Right atrium auricular region (tissue), 2 donors: ENCODE results near the gene PKP2. TPM values are rescaled to one million over a fixed set of nuclear protein-coding genes. Genes with fewer than 3 reads are reported as not detected.

Experiments
- DNase-seq: peaks from one replicate; pipeline ENCODE4 v3.0.0-alpha.2; 2019; ENCODE audit warnings: low spot score
- H3K27ac ChIP-seq, 2 donors: fragments of 200-600 bp; sonication (generic); 1 replicate in 1 of 2; 2 replicates in 1 of 2; pipeline ENCODE4 v1.5.1; 2016 to 2019
- H3K27me3 ChIP-seq, 2 donors: fragments of 200-600 bp; sonication (generic); one replicate each; pipeline versions ENCODE4 v1.5.1 to v1.6.0; 2017 to 2019
- H3K36me3 ChIP-seq: fragments of 200-600 bp; sonication (generic); one replicate; pipeline ENCODE4 v1.5.1; 2016
- H3K4me1 ChIP-seq, 2 donors: fragments of 200-600 bp; sonication (generic); one replicate each; pipeline versions ENCODE4 v1.5.1 to v1.6.0; 2017 to 2019
- H3K4me3 ChIP-seq, 2 donors: fragments of 200-600 bp; sonication (generic); 1 replicate in 1 of 2; 2 replicates in 1 of 2; pipeline ENCODE4 v1.5.1; 2017 to 2019; ENCODE audit warnings: mild to moderate bottlenecking in 1 of 2, moderate library complexity in 1 of 2
- H3K9me3 ChIP-seq, 2 donors: fragments of 200-600 bp; sonication (generic); one replicate each; pipeline ENCODE4 v1.5.1; 2019
- total RNA-seq, 2 donors: library from RNA; depleted of rRNA; stranded (reverse); fragments of >200 nt; gene quantifications; one replicate each; pipeline ENCODE4 v1.1.0, GENCODE V29; 2016
- TF ChIP-seq, protein P1 (sequence below), 2 donors: fragments of 200-600 bp; sonication (generic); IDR thresholded peaks; one replicate each; pipeline ENCODE4 v1.5.1; 2019; ENCODE audit warnings: antibody characterized with exemption in 2 of 2

The PKP2 gene
- total RNA-seq, 2 donors from 2014 or later, result 195 to 271 TPM

DNA sequence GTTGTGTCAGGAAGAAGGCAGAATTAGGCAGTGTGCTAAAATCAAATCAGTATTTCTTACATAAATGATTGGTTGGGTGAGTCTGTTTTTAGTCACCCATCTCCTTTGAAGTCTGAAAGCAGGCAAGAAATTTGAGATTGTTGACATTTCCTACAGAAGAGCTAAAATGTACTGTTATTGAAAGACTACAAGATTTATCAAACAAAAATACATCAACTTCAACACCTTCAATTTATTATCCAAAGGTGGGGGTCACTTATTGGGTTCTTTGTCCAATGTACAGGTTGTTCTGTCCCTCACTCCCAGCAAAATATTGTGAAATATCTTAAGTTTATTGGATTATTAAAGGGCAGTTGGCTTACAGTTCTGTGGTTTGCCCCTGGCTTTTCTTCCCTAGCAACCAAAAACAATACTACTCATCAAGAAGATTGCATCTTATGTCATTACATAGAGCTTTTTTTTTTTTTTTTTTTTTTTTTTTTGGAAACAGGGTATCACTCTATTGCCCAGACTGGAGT is 20.6 kb upstream of the PKP2 start:
- H3K36me3 ChIP-seq, result no peaks in the 10 kb centered on the region
- no peak for DNase-seq
- no peaks in the 10 kb centered on the region for H3K9me3 ChIP-seq
- no peak overlapping the region for H3K27ac ChIP-seq
- no peaks in the 10 kb centered on the region for H3K4me1 ChIP-seq
- no peaks in the 10 kb centered on the region for H3K27me3 ChIP-seq
- no peak overlapping the region for H3K4me3 ChIP-seq
- TF ChIP-seq, protein P1, sequence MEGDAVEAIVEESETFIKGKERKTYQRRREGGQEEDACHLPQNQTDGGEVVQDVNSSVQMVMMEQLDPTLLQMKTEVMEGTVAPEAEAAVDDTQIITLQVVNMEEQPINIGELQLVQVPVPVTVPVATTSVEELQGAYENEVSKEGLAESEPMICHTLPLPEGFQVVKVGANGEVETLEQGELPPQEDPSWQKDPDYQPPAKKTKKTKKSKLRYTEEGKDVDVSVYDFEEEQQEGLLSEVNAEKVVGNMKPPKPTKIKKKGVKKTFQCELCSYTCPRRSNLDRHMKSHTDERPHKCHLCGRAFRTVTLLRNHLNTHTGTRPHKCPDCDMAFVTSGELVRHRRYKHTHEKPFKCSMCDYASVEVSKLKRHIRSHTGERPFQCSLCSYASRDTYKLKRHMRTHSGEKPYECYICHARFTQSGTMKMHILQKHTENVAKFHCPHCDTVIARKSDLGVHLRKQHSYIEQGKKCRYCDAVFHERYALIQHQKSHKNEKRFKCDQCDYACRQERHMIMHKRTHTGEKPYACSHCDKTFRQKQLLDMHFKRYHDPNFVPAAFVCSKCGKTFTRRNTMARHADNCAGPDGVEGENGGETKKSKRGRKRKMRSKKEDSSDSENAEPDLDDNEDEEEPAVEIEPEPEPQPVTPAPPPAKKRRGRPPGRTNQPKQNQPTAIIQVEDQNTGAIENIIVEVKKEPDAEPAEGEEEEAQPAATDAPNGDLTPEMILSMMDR (IDR thresholded peaks at IDR 0.05), result no peak

DNA sequence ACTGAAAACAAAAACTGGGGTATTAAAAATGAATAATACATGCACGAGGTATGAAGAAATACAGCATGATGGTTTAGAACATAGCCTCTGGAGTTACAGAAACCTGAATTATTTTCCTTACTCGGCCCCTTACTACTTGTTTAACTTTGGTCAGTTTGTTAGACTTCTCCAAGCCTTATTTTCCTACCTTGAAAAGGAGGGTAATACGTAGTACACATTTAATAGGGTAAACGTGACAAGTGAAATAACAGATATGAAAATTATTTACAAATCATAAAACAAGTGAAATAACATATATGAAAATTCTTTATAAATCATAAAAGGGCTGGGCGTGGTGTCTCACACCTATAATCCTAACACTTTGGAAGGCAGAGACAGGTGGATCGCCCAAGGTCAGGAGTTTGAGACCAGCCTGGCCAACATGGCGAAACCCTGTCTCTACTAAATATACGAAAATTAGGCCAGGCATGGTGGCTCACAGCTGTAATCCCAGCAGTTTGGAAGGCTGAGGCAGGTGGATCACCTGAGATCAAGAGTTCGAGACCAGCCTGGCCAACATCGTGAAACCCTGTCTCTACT is 11.4 kb upstream of the PKP2 start:
- H3K27me3 ChIP-seq, result no peaks in the 10 kb centered on the region

DNA sequence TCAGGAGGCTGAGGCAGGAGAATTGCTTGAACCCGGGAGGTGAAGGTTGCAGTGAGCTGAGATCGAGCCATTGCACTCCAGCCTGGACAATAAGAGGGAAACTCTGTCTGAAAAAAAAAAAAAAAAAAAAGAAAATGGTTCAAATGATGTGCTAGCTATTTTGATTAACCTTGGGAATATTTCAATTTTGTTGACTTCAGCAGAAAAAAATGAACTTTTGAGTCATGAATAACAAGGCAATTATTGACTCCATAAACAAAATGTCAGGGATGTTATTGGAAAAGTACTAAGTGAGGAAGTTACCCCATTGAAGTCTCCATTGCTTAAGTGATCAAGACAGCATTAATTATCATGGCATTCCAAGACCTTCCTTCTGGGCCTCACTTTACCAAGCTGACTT is 10.6 kb upstream of the PKP2 start:
- TF ChIP-seq, protein P1 (IDR thresholded peaks at IDR 0.05), result no peak

More for the DNA sequence above, 11.4 kb upstream of the PKP2 start:
- H3K9me3 ChIP-seq, result no peaks in the 10 kb centered on the region
- H3K36me3 ChIP-seq, result no peaks in the 10 kb centered on the region
- DNase-seq, result no peak
- no peaks in the 10 kb centered on the region for H3K4me1 ChIP-seq
- no peak overlapping the region for H3K4me3 ChIP-seq
- TF ChIP-seq, protein P1 (IDR thresholded peaks at IDR 0.05), result no peak
- H3K27ac ChIP-seq, result no peak overlapping the region

DNA sequence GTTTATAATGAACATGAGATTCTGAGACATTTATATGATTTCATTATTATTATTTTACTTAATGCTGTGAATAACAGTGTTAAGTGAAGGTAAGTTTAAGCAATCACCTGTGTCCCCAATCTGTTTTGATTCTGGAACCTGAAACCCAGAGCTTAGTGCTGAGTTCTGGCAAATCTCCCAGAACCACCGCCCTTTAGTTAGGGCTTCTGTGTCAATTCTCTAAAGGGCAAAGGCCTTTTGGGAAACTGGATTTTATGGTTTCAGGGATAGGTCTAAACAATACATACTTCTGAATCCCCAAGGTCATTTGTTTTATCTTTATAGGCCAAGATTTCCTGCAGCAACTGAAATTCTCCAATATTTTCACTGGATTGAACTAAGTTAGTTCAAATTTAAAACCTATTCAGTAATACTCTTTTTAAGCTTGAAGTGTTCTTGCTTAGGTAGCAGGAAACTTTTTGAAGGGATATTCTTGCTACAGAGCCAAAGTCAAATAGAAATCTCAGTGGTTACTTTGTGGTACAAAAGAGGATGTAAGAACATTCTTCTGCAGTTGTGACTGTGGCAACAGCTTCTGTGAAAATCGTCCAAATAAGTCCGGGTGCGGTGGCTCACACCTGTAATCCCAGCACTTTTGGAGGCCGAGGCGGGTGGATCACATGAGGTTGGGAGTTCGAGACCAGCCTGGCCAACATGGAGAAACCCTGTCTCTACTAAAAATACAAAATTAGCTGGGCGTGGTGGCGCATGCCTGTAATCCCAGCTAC is 10.0 kb upstream of the PKP2 start:
- Histone ChIP-seq H3K4me1 (no peaks in the 10 kb centered on the region), H3K27me3 (no peaks in the 10 kb centered on the region), H3K4me3 (no peak overlapping the region), H3K27ac (no peak overlapping the region), H3K9me3 (no peaks in the 10 kb centered on the region), H3K36me3 (no peaks in the 10 kb centered on the region)
- TF ChIP-seq, protein P1 (IDR thresholded peaks at IDR 0.05), result no peak
- no peak for DNase-seq

More for the DNA sequence above, 10.6 kb upstream of the PKP2 start:
- no peaks in the 10 kb centered on the region for H3K4me1 ChIP-seq
- no peak for DNase-seq
- H3K27ac ChIP-seq, result no peak overlapping the region
- H3K9me3 ChIP-seq, result no peaks in the 10 kb centered on the region
- H3K4me3 ChIP-seq, result no peak overlapping the region
- no peaks in the 10 kb centered on the region for H3K36me3 ChIP-seq
- H3K27me3 ChIP-seq, result no peaks in the 10 kb centered on the region

DNA sequence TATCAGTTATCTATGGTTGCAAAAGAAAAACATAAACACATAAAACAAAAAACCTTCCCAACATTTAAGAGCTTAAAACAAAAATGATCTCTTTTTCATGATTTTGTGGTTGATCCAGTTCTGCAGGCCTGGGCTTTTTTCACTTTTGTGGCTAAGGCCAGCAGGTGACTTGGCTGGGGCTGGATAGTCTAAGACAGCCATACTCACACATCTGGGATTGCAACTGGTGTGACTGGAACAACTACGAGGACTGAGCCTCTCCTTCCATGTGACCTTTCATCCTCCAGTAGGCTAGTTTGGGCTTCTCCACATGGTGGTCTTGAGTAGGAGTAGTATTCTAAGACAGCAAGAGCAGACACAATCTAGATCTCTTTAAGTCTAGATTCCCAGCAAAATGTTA is 7.2 kb upstream of the PKP2 start:
- Histone ChIP-seq H3K9me3 (no peaks in the 10 kb centered on the region), H3K4me3 (no peak overlapping the region), H3K27ac (no peak overlapping the region), H3K36me3 (no peaks in the 10 kb centered on the region), H3K4me1 (no peaks in the 10 kb centered on the region), H3K27me3 (no peaks in the 10 kb centered on the region)
- TF ChIP-seq, protein P1 (IDR thresholded peaks at IDR 0.05), result no peak
- no peak for DNase-seq
